Fibroblast of villous mesenchyme (primary cell): ENCODE measurements around the gene WLS. TPM values are rescaled to one million over a fixed set of nuclear protein-coding genes. Genes with fewer than 3 reads are reported as not detected.

Experiments
- DNase-seq: peaks from one replicate; pipeline ENCODE4 v3.0.0-alpha.2; 2010; ENCODE audit warnings: low read depth
- H3K4me3 ChIP-seq: 2 replicates; pipeline ENCODE4 v1.5.1; 2011; ENCODE audit warnings: low read depth, mild to moderate bottlenecking, low read length
- total RNA-seq: library from RNA; depleted of rRNA; stranded (reverse); fragments of >200 nt; gene quantifications from 2 replicates; pipeline ENCODE4 v1.2.3, GENCODE V29; 2012
- TF ChIP-seq, protein P1 (sequence below): IDR thresholded peaks from 2 replicates; pipeline ENCODE4 v1.5.1; 2012; ENCODE audit warnings: low read depth, mild to moderate bottlenecking, low read length; ENCODE audit not compliant: insufficient read depth

The WLS gene
- total RNA-seq, 1 donor = 66.1 TPM

DNA sequence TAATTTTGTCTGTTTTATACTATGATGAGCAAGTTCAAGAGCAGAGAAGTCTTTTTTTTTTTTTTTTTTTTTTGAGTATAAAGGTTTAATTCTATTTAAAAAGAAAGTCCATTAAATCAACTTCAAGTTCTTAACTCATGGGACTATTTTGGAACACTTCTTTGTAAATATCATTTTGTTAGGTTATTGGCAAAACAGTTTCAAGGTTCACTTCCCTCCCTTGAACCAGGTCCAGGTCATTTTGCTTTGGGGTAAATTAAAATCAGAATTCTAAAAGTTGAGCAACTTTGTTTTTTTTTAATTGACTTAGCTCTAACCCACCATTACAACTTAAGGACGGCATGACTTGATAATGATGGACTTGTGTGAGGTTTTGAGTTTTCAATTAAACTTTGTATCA lies 72.3 kb downstream of the WLS start:
- DNase-seq = no peak

GRCh38 chr1:68158837-68159236 lies 73.5 kb downstream of the WLS start:
- TF ChIP-seq, protein P1, sequence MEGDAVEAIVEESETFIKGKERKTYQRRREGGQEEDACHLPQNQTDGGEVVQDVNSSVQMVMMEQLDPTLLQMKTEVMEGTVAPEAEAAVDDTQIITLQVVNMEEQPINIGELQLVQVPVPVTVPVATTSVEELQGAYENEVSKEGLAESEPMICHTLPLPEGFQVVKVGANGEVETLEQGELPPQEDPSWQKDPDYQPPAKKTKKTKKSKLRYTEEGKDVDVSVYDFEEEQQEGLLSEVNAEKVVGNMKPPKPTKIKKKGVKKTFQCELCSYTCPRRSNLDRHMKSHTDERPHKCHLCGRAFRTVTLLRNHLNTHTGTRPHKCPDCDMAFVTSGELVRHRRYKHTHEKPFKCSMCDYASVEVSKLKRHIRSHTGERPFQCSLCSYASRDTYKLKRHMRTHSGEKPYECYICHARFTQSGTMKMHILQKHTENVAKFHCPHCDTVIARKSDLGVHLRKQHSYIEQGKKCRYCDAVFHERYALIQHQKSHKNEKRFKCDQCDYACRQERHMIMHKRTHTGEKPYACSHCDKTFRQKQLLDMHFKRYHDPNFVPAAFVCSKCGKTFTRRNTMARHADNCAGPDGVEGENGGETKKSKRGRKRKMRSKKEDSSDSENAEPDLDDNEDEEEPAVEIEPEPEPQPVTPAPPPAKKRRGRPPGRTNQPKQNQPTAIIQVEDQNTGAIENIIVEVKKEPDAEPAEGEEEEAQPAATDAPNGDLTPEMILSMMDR = no peak
- no peak for DNase-seq
- H3K4me3 ChIP-seq = no peak overlapping the region

More for the DNA sequence above, 72.3 kb downstream of the WLS start:
- H3K4me3 ChIP-seq = no peak overlapping the region
- TF ChIP-seq, protein P1 = no peak

DNA sequence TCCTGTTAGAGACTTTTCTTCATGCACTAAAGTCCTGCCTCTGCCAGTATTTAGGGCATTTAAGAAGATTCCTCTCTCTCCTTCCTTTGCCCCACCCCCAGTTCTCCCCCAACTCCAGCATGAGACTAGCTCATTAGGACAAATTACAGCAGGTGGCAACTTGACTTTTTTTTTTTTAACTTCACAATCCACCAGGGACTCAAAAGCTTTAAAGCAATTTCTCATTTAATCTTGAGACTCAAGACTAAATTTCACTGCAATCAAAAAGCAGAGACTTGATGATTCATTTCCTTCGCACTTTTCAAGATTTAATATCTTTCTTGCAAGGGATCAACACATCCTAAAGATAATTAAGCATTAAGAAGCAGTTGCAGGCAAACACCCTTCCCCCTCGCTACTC lies 74.9 kb downstream of the WLS start:
- DNase-seq = no peak
- no peak overlapping the region for H3K4me3 ChIP-seq
- TF ChIP-seq, protein P1 = no peak

DNA sequence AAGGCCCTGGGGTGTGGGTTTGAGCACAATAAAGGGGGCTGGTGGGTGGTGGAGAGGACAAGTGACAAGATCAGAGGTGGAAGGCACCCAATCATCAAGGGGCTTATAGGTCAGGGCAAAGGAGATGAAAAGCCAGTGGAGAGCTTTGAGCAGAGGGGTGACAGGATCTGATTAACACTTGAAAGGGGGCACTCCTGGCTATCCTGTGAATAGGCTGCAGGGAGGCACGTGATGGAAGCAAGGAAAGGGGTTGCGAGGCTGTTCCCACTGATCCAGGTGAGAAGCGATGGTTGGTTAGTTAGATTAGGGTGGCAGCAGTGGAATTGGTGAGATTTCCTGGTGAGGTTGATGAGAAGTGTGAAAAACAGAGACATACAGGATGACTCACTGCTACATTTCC lies 80.6 kb downstream of the WLS start:
- no peak for DNase-seq
- TF ChIP-seq, protein P1 = no peak
- H3K4me3 ChIP-seq = no peak overlapping the region

GRCh38 chr1:68149907-68150306 lies 82.4 kb downstream of the WLS start:
- H3K4me3 ChIP-seq = no peak overlapping the region
- TF ChIP-seq, protein P1 = no peak
- DNase-seq = no peak

DNA sequence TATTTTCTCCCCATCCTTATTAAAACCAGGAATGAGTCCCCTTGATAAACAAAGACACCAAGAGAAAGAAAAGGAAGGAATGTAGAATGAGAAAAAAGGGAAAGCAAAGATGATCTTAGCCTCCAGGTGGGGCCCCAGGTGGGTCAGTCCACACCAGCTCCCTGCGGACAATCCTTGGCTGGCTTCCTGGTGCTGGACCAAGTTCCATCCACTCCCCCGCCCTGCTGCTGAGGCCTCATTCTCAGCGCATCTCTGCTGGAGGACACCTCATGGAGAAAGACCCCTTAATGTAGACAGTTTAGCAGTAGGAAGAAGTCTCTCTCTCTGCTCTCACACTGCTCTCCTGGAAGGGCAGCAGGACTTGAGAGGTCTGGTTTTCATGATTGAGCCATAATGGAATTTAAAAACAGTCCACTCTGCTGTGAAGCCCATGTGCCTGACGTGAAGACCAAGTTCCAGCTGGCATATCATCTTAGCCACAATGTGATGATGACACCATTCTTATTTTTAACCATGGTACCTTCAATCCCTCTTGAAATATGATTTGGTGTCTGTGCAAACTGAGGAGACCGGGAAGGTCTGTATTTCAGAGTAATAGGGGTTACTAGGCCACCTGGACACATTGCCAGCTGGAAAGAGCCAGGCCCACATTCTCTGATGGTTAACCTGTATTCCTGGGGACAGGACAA lies 83.1 kb downstream of the WLS start:
- no peak overlapping the region for H3K4me3 ChIP-seq
- DNase-seq = no peak
- TF ChIP-seq, protein P1 = no peak

DNA sequence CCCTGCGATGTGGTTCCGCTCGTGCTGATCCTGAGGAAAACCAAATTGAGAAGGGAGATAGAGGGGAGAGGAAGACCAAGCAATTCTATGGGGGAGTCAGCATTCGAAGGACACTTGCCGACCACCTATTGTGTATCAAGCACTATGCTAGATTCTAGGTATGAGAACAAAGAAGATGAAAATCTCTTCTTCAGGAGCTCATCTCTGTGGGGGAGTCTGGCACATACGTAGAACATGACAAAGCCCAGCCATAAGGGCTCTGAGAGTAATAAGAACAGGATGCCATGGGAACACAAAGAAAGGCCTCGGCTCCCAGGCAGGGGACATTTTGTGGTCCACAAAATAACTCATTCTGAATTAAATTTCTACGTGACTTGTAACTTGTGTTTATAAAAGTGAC lies 83.7 kb downstream of the WLS start:
- no peak overlapping the region for H3K4me3 ChIP-seq
- TF ChIP-seq, protein P1 = no peak
- no peak for DNase-seq
